Measurements from ENCODE around the gene IMP3.

IMP3 gene

DNA sequence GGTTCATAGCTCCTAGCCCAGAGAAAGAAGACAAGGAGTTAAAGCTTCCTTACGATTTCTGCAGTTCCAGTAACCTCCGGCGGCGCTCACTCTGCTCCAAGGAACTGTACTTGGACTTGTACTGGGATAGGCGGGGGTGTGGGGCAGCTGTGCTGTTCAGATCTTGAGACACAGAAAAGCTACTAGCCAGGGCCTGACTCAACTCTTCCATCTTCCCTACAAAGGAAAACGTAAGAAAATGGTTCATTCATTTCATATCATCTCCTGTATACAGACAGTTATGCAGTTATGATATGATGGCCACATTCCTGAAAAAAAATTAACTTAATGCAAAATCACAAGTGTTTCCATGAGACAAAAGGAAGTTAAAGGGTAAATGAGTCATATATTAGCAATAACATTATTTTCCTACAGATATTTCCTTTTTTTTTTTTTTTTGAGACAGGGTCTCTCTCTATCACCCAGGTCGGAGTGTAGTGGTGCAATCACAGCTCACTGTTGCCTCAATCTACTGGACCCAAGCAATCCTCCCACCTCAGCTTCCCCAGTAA lies 19.1 kb downstream of the IMP3 start:
- no peak for DNase-seq (ENCODE audit: low read depth in 2 of 2)

DNA sequence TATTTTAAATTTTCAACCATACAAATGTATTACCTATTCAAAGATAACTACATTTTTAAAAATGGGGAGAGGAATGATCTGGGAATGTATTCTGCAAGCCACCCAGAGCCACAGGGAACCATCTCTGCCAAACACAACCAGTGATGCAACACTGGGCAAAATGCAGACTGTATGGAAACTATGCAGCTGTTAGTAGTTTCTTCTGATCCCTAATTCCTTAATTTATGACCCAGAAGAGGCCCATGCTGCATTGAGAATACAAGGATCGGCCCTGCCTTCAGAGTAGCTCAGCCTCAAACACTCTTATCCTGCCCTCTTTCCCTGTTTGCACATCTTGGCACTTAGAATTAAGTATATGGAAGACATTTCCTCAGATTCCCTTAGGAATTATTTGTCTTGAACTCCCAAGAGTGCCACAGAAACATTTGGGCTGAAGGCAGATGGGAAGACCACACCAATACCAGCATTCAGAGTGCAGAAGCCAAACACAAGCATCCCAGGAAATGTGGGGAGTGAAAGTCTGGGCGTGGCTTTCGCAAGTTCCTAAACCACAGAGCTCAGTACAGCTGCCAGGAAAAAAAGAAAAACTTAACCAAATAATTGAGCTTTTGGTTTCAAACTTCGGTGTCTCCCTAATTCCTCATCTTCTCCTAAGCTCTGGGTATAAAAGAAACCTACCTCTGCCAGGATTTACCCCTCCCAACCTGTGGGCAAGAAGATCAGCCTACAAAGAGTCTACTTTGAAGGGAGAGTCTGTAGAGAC lies 19.8 kb downstream of the IMP3 start:
- no peak for DNase-seq (ENCODE audit: low read depth in 2 of 2)

GRCh38 chr15:75616766-75617165 lies 23.3 kb downstream of the IMP3 start:
- no peak for DNase-seq (ENCODE audit: low read depth in 2 of 2)

- DNase-seq (ENCODE audit: low read depth in 2 of 2): no peak
Measured at GRCh38 chr15:75606711-75607699, 33.0 kb downstream of the IMP3 start.

DNA sequence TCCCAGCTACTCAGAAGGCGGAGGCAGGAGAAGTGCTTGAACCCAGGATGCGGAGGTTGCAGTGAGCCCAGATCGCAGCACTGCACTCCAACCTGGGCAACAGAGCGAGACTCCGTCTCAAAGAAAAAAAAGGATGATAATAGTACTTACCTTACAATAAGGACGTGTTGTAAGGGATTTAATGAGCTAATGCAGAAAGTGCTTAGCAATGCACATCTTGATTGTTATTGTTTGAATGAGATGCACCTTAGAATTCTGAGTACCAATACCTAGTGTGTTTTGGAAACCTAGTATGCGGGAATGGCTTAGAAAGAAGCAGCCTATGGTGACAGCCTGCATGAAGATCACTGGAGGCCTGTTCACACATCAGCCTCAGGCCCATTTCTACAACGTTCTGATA lies 34.0 kb downstream of the IMP3 start:
- DNase-seq (ENCODE audit: low read depth in 2 of 2): no peak

GRCh38 chr15:75599401-75599800 lies 40.6 kb downstream of the IMP3 start:
- DNase-seq (ENCODE audit: low read depth in 2 of 2): no peak

DNA sequence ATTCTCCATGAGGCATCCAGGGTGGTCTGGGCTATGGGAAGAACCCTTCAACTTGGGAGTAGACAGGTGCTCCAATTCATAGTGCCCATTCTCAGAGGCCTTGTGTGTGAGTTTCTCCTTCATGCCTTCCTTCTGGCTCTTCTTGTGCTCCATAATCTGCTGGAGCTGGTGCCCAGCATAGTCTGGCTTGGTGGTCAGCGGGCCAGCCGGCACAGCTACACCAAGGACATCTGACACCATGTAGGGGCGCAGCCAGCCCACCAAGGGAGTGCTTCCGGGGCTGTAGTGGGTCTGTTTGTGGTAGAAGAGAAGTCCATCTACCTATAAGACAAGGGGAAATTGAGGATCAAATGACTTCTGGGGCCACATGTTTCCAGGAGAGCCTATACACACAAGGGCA lies 41.7 kb downstream of the IMP3 start:
- DNase-seq (ENCODE audit: low read depth in 2 of 2): no peak

DNA sequence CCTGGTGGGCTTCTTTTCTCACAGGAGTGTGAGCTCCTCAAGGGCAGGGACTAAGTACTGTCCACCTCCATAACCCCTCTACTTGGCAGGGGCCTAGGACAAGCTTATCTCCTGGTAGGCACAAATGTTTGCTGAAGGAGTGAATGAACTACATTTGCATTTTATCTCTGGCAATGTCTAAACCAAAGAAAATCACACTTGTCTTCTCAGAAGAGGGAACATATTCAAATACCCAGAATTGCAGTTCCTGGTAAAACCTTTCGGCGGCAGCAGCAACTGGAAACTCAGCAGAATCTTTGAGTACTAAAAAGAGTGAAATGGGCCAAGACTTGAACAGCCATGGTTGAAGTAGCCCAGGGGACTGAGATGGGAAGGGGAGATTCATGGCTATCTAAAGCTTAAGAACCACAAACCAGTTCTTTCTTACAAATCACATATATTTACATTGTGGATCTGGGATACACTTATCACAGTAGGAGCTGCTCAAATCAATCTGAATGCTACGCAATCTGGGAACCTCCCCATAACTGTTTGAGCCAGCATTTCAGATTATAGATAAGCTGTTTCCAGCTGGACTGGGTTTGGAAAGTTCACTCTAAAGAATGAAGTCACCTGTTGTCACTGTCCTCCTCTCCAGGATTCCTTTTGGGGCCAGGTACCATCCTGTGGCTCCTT lies 42.2 kb downstream of the IMP3 start:
- DNase-seq (ENCODE audit: low read depth in 2 of 2): no peak

GRCh38 chr15:75596703-75597345 lies 43.2 kb downstream of the IMP3 start:
- no peak for DNase-seq (ENCODE audit: low read depth in 2 of 2)

DNA sequence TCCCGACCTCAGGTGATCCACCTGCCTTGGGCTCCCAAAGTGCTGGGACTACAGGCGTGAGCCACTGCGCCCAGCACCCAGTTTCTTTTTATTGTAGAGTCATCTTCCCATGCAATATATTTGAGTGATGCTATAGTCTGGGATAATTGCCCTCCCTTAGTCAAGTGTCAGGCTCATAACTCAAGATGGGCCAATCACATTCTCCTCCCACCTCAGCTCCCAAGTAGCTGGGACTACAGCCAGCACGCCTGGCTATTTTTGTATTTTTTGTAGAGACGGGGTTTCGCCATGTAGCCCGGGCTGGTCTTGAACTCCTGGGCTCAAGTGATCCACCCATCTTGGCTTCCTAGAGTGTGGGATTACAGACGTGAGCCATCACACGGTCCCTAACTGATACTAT lies 45.7 kb downstream of the IMP3 start:
- no peak for DNase-seq (ENCODE audit: low read depth in 2 of 2)

- no peak for DNase-seq (ENCODE audit: low read depth in 2 of 2)
Measured at GRCh38 chr15:75591655-75592364, 48.2 kb downstream of the IMP3 start.

- no peak for DNase-seq (ENCODE audit: low read depth in 2 of 2)
Measured at GRCh38 chr15:75590239-75590638, 49.8 kb downstream of the IMP3 start.
